SU-DHL-6 (cell line): ENCODE measurements around the gene KIAA0586.

Experiments used
- H2AFZ ChIP-seq: fragments of 200-600 bp; sonication (generic); 2 replicates; pipeline ENCODE4 v1.6.1; 2014; ENCODE audit warnings: low read depth, mild to moderate bottlenecking, moderate library complexity, mixed read lengths, antibody characterized with exemption, low read length; ENCODE audit not compliant: severe bottlenecking
- H3F3A ChIP-seq: fragments of 200-600 bp; shearing (Covaris generic); 2 replicates; pipeline ENCODE4 v1.6.0; 2016; ENCODE audit warnings: antibody characterized with exemption, mild to moderate bottlenecking; ENCODE audit not compliant: insufficient read depth
- H3K27ac ChIP-seq: fragments of 200-600 bp; sonication (generic); 2 replicates; pipeline ENCODE4 v1.5.1; 2016; ENCODE audit warnings: low read depth, mild to moderate bottlenecking, low read length, moderate library complexity, mixed read lengths
- H3K27me3 ChIP-seq: fragments of 200-600 bp; sonication (generic), shearing (Covaris generic); 2 replicates; pipeline ENCODE4 v1.6.0; 2014; ENCODE audit warnings: mild to moderate bottlenecking, low read length
- H3K36me3 ChIP-seq: fragments of 200-600 bp; sonication (generic); 2 replicates; pipeline ENCODE4 v1.6.1; 2014; ENCODE audit warnings: mild to moderate bottlenecking, low read length, mixed read lengths
- H3K4me2 ChIP-seq: fragments of 300-600, 200-600 bp; shearing (Covaris generic), sonication (generic); 2 replicates; pipeline ENCODE4 v1.6.0; 2014; ENCODE audit warnings: low read length, low read depth, mild to moderate bottlenecking; ENCODE audit not compliant: poor library complexity, severe bottlenecking
- H3K4me3 ChIP-seq: fragments of 200-600 bp; sonication (generic); 2 replicates; pipeline ENCODE4 v1.5.1; 2014; ENCODE audit warnings: antibody characterized with exemption, low read length, mild to moderate bottlenecking, mixed read lengths; ENCODE audit not compliant: insufficient read depth, poor library complexity, severe bottlenecking
- H3K79me2 ChIP-seq: fragments of 200-600 bp; sonication (generic); 2 replicates; pipeline ENCODE4 v1.6.1; 2014; ENCODE audit warnings: mild to moderate bottlenecking, low read length, moderate library complexity; ENCODE audit not compliant: insufficient read depth
- H3K9ac ChIP-seq: fragments of 200-600 bp; sonication (generic); 2 replicates; pipeline ENCODE4 v1.7.0; 2014; ENCODE audit warnings: mild to moderate bottlenecking, low read length
- H3K9me2 ChIP-seq: fragments of 200-600 bp; sonication (generic); replicated peaks from 2 replicates; pipeline ENCODE4 v1.6.1; 2014; ENCODE audit warnings: low read length; ENCODE audit not compliant: insufficient read depth
- H3K9me3 ChIP-seq: fragments of 200-600 bp; sonication (generic); 2 replicates; pipeline ENCODE4 v1.6.1; 2014; ENCODE audit warnings: low read length, mixed read lengths; ENCODE audit not compliant: insufficient read depth
- H4K20me1 ChIP-seq: fragments of 200-600 bp; sonication (generic); 2 replicates; pipeline ENCODE4 v1.6.1; 2014; ENCODE audit warnings: low read depth, mild to moderate bottlenecking, antibody characterized with exemption, low read length, moderate library complexity, mixed read lengths
- EZH2phosphoT487 ChIP-seq: fragments of 200-600 bp; sonication (generic), shearing (Covaris generic); conservative IDR thresholded peaks from 2 replicates; pipeline ENCODE4 v1.6.1; 2018; ENCODE audit warnings: mild to moderate bottlenecking, antibody characterized with exemption, low read length, moderate library complexity, mixed read lengths
- TF ChIP-seq, protein P1 (sequence below): fragments of 200-600 bp; sonication (generic); IDR thresholded peaks from one replicate; pipeline ENCODE4 v1.5.1; 2017; ENCODE audit warnings: antibody characterized with exemption, mild to moderate bottlenecking, low read length, moderate library complexity; ENCODE audit not compliant: insufficient read depth, poor library complexity, severe bottlenecking

KIAA0586 gene

DNA sequence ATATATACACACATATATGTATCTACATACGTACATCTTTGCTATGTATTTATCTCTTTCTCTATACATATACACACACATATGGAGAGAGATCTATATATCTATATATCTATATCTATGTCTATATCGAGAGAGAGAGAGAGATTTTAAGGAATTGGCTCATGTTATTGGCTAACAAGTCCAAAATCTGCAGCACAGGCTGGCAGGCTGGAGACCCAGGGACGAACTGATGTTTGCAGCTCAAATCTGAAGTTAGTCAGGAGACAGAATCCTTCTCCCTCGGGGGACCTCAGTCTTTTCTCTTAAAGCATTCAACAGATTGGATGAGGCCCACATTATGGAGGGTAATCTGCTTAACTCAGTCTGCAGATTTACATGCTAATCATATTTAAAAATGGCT is 169.5 kb downstream of the KIAA0586 start:
- Histone ChIP-seq H3K36me3 (no peaks in the 10 kb centered on the region), H3F3A (no peaks in the 10 kb centered on the region), H2AFZ (no peak overlapping the region), H3K9me3 (no peaks in the 10 kb centered on the region), H3K9ac (no peak overlapping the region), H3K79me2 (no peaks in the 10 kb centered on the region), H3K4me3 (no peak overlapping the region), H3K27me3 (no peaks in the 10 kb centered on the region), H3K4me2 (no peak overlapping the region), H3K27ac (no peak overlapping the region), H4K20me1 (no peaks in the 10 kb centered on the region), H3K9me2 (no peaks in the 10 kb centered on the region)
- TF ChIP-seq, protein P1, sequence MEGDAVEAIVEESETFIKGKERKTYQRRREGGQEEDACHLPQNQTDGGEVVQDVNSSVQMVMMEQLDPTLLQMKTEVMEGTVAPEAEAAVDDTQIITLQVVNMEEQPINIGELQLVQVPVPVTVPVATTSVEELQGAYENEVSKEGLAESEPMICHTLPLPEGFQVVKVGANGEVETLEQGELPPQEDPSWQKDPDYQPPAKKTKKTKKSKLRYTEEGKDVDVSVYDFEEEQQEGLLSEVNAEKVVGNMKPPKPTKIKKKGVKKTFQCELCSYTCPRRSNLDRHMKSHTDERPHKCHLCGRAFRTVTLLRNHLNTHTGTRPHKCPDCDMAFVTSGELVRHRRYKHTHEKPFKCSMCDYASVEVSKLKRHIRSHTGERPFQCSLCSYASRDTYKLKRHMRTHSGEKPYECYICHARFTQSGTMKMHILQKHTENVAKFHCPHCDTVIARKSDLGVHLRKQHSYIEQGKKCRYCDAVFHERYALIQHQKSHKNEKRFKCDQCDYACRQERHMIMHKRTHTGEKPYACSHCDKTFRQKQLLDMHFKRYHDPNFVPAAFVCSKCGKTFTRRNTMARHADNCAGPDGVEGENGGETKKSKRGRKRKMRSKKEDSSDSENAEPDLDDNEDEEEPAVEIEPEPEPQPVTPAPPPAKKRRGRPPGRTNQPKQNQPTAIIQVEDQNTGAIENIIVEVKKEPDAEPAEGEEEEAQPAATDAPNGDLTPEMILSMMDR, result no peak
- no peak for TF ChIP-seq EZH2phosphoT487

DNA sequence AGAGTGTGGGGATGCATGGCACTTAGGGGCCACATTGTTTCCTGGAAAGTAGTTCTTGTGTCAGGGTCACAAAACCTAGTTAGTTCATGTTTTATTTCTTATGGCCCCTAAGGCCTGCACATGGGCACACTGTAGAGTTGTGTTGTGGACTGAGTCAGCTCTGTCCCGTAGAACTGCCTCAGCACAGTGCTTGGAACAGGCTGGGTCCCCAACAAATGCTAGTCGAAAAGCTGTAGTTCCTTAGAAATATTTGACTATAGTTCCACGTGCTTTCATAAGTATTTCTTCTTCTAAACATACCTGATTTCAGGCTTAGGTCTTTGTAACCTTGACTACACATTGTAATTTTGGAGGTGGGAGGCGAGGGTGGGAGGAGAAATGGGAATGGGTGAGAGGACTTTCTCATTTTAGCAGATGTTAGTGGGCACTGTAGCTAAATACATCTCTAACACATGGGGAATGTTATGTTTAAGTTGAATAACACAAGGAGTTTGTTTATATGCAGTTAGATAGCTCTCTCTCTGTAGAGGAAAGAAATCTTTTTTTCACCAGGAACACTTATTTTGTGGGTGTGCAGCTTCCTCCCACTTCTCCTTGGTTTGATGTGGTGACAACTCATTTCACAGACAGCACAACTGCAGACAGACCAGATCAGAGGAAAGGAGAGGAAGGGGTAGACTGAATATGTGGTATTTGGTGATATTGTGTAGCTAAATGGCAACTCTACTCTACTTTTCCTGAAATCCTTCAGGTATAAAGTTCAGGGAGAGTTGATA is 170.7 kb downstream of the KIAA0586 start:
- H3K9me3 ChIP-seq, result no peaks in the 10 kb centered on the region
- H3K4me3 ChIP-seq, result no peak overlapping the region
- TF ChIP-seq, protein P1, result no peak
- TF ChIP-seq EZH2phosphoT487, result no peak
- no peaks in the 10 kb centered on the region for H3K27me3 ChIP-seq
- no peaks in the 10 kb centered on the region for H3K79me2 ChIP-seq
- H3K4me2 ChIP-seq, result no peak overlapping the region
- H3K9me2 ChIP-seq, result no peaks in the 10 kb centered on the region
- no peaks in the 10 kb centered on the region for H3F3A ChIP-seq
- no peak overlapping the region for H2AFZ ChIP-seq
- no peaks in the 10 kb centered on the region for H3K36me3 ChIP-seq
- H3K9ac ChIP-seq, result no peak overlapping the region
- no peaks in the 10 kb centered on the region for H4K20me1 ChIP-seq
- H3K27ac ChIP-seq, result no peak overlapping the region

DNA sequence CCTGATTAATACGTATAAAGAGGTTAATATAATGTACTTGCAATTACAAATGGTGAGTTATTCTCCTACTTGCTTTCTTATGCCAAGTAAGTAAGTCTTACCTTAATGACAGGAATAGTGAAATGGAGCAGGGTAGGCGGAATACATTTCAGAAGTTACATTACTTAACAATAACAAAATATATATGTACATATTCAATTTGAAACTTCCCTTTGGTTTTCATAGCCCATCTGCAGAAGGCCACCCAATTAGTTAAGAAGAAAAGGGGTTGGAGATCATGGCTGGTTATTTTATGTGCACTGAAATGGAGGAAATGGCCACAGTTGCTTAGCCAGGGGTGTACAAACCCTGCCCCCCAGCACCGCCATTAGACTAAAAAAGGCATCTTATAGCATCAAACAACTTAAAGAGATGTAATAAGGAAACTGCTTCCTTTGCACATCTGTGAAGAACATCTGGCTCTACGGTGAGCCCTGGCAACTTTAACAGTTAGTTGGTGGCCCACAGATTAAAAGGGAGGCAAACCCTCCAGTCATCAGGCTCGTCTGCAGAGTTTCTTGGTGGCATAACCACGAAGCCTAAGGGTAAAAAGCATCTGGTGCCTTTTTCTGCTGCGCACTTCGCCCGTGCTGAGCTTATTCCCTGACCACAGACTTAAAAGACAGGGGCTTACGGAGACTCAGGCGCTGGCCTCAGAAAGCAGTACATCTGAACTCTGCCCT is 171.4 kb downstream of the KIAA0586 start:
- Histone ChIP-seq H2AFZ (no peak overlapping the region), H3K79me2 (no peaks in the 10 kb centered on the region), H3K36me3 (no peaks in the 10 kb centered on the region), H3K9me2 (no peaks in the 10 kb centered on the region), H3K4me3 (no peak overlapping the region), H3K27ac (no peak overlapping the region), H3K27me3 (no peaks in the 10 kb centered on the region), H3K9ac (no peak overlapping the region), H3K4me2 (no peak overlapping the region), H4K20me1 (no peaks in the 10 kb centered on the region), H3K9me3 (no peaks in the 10 kb centered on the region), H3F3A (no peaks in the 10 kb centered on the region)
- no peak for TF ChIP-seq EZH2phosphoT487
- TF ChIP-seq, protein P1, result no peak
